Ramos (cell line): ENCODE data around the gene HAND1.

Experiments used
- in situ Hi-C: fragments of 300-500 bp; cut with MboI; formaldehyde crosslinking; loops from one replicate; pipeline ENCODE4 v1.14.3; 2022; ENCODE audit warnings: low sequenced_read_pairs; ENCODE audit not compliant: unreplicated experiment

Gene HAND1

GRCh38 chr5:154428208-154428607 lies 49.8 kb downstream of the HAND1 start:
- in situ Hi-C loops, result no loop called here
